NCI-H345 (cell line): ENCODE results near the gene DCK.
A peak's percentile ranks its signal among the peaks of the same experiment; 100 is the strongest.
"Not testable (repeated sequence)": the region's sequence is repeated elsewhere in the genome, so short reads cannot be mapped to it uniquely, and the experiment has no call there.

ENCODE experiments used
- DNase-seq: peaks from one replicate; lab custom pipeline; 2025; lab: John Stamatoyannopoulos, UW

DCK gene

GRCh38 chr4:71001363-71001762, 7.9 kb downstream of the DCK start:
- DNase-seq, result not testable (repeated sequence)

DNA sequence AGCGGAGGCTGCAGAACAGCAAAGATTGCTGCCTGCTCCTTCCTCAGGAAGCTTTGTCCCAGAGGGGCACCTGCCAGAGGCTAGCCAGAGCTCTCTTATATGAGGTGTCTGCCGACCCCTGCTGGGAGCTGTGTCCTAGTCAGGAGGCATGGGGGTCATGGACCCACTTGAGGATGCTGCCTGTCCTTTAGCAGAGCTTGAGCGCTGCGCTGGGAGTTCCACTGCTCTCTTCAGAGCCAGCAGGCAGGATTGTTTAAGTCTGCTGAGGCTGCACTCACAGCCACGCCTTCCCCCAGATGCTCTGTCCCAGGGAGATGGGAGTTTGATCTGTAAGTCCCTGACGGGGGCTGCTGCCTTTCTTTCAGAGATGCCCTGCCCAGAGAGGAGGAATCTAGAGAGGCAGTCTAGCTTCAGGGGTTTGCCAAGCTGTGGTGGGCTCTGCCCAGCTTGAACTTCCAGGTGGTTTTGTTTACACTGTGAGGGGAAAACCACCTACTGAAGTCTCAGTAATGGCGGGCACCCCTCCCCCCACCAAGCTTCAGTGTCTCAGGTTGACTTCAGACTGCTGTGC, 10.9 kb downstream of the DCK start:
- DNase-seq, result no peak

GRCh38 chr4:71005025-71005424, 11.6 kb downstream of the DCK start:
- not testable (repeated sequence) for DNase-seq

- DNase-seq, result no peak
Observed at GRCh38 chr4:71006203-71006907, 12.9 kb downstream of the DCK start.

DNA sequence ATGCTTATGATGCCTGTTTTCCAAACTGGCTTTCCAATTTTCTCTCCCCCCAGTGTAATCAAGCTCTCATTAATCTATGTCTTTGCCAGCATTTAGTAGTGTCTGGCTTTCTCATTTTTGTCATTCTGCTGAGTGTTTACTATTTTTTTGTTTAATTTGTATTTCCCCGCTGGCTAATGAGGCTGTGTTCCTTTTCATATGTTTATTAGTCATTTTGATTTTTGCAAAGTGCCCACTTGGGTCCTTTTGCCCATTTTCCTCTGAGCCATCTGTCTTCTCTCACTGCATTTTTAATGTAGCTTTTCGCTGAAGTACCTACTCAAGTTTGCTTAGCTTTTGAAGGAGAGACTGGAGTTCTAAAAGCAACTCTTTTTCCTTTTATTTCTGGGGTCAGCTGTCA, 14.7 kb downstream of the DCK start:
- no peak for DNase-seq

DNA sequence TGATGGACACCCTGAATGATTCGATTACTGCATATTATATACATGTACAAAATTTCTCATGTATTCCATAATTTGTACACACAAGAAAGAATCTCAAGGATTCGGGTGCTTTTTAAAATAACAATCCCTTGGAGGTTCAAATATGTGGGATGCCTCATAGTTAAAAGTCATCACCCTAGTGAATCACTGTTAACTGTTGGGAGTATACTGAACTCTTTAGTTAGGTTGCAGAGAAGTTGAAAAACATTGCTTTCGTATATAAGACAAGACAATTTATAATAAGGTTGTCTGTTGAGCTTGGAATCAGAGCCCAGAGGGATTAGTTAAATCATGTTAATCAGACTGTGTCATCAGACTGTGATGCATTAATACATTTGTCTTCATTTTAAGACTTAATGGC, 15.6 kb downstream of the DCK start:
- DNase-seq, result no peak

- DNase-seq, result peak; percentile 15
Observed at GRCh38 chr4:71009890-71010588, 16.6 kb downstream of the DCK start.

GRCh38 chr4:71011451-71011850, 18.0 kb downstream of the DCK start:
- no peak for DNase-seq

- not testable (repeated sequence) for DNase-seq
Observed at GRCh38 chr4:71017391-71017790, 23.9 kb downstream of the DCK start.

- no peak for DNase-seq
Observed at GRCh38 chr4:71020611-71021010, 27.2 kb downstream of the DCK start.

GRCh38 chr4:71025654-71026053, 32.2 kb downstream of the DCK start:
- DNase-seq, result no peak

GRCh38 chr4:71026086-71026485, 32.6 kb downstream of the DCK start:
- DNase-seq, result no peak

DNA sequence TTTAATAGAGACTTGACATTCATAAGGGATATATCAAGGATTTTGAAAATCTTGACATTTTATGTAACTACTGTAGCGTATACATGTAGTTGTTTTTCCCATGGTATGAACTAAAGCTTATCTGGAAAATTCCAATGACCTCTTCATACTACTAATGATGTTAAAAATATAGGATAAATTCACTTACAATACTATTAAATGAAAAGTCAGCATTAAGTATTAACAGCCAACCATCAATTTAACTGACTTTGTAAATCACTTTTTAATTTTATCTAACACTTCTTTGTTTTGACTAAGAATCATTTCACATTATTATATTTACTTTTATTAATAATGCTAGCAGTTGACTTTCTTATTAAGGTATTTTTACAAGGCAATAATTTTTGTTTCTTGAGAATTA, 34.2 kb downstream of the DCK start:
- no peak for DNase-seq

- no peak for DNase-seq
Observed at GRCh38 chr4:71029504-71029903, 36.1 kb downstream of the DCK start.

GRCh38 chr4:71032106-71032505, 38.7 kb downstream of the DCK start:
- not testable (repeated sequence) for DNase-seq

GRCh38 chr4:71045256-71045655, 51.8 kb downstream of the DCK start:
- no peak for DNase-seq

DNA sequence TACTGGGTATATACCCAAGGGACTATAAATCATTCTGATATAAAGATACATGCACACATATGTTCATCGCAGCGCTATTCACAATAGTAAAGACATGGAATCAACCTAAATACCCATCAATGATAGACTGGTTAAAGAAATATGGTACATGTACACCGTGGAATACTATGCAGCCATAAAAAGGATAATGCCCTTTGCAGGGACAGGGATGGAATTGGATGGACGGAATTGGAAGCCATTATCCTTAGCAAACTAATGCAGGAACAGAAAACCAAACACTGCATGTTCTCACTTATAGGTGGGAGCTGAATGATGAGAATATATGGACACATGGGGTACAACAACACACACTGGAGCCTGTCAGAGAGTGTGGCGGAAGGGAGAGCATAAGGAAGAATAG, 55.9 kb downstream of the DCK start:
- no peak for DNase-seq

DNA sequence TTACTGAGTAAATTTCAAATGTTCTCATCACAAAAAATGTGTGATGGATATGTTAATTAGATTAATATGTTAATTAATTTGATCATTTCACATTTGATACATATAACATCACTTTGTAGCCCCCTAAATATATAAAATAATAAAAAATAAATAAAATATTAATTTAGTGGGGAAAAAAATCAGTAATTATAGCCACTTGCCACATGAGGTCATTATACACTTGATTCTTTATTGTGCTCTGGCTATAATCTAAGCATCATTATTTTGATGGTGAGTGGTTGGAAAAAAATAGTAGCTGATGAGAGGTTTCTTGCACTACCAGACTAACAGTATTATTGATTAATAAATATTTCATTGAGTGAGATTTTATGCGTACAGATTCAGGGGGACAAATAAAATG, 57.4 kb downstream of the DCK start:
- DNase-seq, result no peak

GRCh38 chr4:71052034-71052433, 58.6 kb downstream of the DCK start:
- no peak for DNase-seq

DNA sequence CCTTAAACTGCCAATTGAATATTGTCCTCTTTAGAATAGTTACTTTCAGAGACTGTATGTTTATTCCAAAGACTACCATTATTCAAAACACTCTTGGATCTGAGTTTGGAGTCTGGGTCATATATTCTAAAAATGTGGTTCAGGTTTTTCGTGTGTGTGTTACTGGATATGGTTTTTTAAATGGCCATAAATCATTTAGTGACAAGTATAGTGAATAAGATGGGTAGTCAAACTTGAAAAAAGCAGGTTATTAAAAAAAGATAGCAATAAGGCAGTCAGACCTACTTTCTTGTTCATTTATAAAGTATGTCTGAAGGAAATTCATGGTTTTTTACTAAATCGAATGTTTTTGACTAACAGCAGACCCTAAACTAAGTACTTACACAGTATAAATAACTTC, 59.3 kb downstream of the DCK start:
- DNase-seq, result no peak

DNA sequence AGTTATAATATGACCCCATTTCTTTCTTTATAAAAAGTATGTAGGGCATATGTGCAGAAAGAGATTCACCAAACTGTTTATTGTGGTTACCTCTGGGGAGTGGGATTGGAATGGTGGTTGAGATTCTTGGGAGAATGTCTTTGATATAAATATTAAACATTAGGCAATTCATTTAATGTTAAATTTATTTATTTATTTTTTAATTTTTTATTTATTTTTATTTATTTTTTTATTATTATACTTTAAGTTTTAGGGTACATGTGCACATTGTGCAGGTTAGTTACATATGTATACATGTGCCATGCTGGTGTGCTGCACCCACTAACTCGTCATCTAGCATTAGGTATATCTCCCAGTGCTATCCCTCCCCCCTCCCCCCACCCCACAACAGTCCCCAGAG, 60.2 kb downstream of the DCK start:
- not testable (repeated sequence) for DNase-seq

- not testable (repeated sequence) for DNase-seq
Observed at GRCh38 chr4:71059573-71059972, 66.1 kb downstream of the DCK start.

- no peak for DNase-seq
Observed at GRCh38 chr4:71062436-71062835, 69.0 kb downstream of the DCK start.
